H9 (cell line): ENCODE data around the gene SLC17A3. TPM values are rescaled to one million over a fixed set of nuclear protein-coding genes. Genes with fewer than 3 reads are reported as not detected.

ENCODE experiments used
- DNase-seq: peaks from one replicate; pipeline ENCODE4 v3.0.0-alpha.2; 2017
- H2AFZ ChIP-seq: one replicate; pipeline ENCODE4 v1.6.1; 2013; ENCODE audit warnings: mild to moderate bottlenecking, low read length, control low read depth, moderate library complexity
- H2AK5ac ChIP-seq: 2 replicates; pipeline ENCODE4 v1.6.1; 2013; ENCODE audit warnings: low read length, control low read depth, mixed read lengths; ENCODE audit not compliant: insufficient read length
- H2BK120ac ChIP-seq: one replicate; pipeline ENCODE4 v1.6.1; 2013; ENCODE audit warnings: low read depth, mild to moderate bottlenecking, low read length, control low read depth, inconsistent platforms; ENCODE audit not compliant: poor library complexity, severe bottlenecking
- H2BK12ac ChIP-seq: 2 replicates; pipeline ENCODE4 v1.6.1; 2013; ENCODE audit warnings: low read length, control low read depth, mixed read lengths, low read depth; ENCODE audit not compliant: insufficient read length
- H2BK15ac ChIP-seq: 2 replicates; pipeline ENCODE4 v1.6.1; 2013; ENCODE audit warnings: low read depth, low read length, control low read depth
- H2BK20ac ChIP-seq: one replicate; pipeline ENCODE4 v1.6.1; 2013; ENCODE audit warnings: low read depth, mild to moderate bottlenecking, low read length, control low read depth, inconsistent platforms; ENCODE audit not compliant: poor library complexity, severe bottlenecking
- H2BK5ac ChIP-seq: 2 replicates; pipeline ENCODE4 v1.6.1; 2013; ENCODE audit warnings: low read length, control low read depth, mixed read lengths; ENCODE audit not compliant: insufficient read length
- H3K14ac ChIP-seq: 2 replicates; pipeline ENCODE4 v1.6.1; 2013; ENCODE audit warnings: low read length, control low read depth; ENCODE audit not compliant: insufficient read depth
- H3K18ac ChIP-seq: 2 replicates; pipeline ENCODE4 v1.6.1; 2013; ENCODE audit warnings: low read depth, mild to moderate bottlenecking, mixed read lengths, low read length, control low read depth; ENCODE audit not compliant: insufficient read length
- H3K23ac ChIP-seq: 2 replicates; pipeline ENCODE4 v1.6.1; 2013; ENCODE audit warnings: low read length, control low read depth, mixed read lengths, low read depth; ENCODE audit not compliant: insufficient read length
- H3K23me2 ChIP-seq: 2 replicates; pipeline ENCODE4 v1.6.1; 2013; ENCODE audit warnings: low read depth, mild to moderate bottlenecking, mixed read lengths, low read length, control low read depth; ENCODE audit not compliant: insufficient read length, poor library complexity, severe bottlenecking
- H3K27ac ChIP-seq: 2 replicates; pipeline ENCODE4 v1.5.1; 2013; ENCODE audit warnings: low read length, control low read depth, mixed read lengths, low read depth; ENCODE audit not compliant: insufficient read length
- H3K27me3 ChIP-seq: 2 replicates; pipeline ENCODE4 v1.6.1; 2013; ENCODE audit warnings: low read length, control low read depth, inconsistent platforms; ENCODE audit not compliant: insufficient read depth
- H3K4ac ChIP-seq: 2 replicates; pipeline ENCODE4 v1.6.1; 2013; ENCODE audit warnings: low read depth, mild to moderate bottlenecking, control low read depth, inconsistent platforms, low read length, moderate library complexity
- H3K4me1 ChIP-seq: 2 replicates; pipeline ENCODE4 v1.6.1; 2013; ENCODE audit warnings: low read length, control low read depth, inconsistent platforms; ENCODE audit not compliant: insufficient read depth
- H3K4me2 ChIP-seq: 2 replicates; pipeline ENCODE4 v1.6.1; 2013; ENCODE audit warnings: low read length, control low read depth, mixed read lengths; ENCODE audit not compliant: insufficient read length, insufficient read depth
- H3K56ac ChIP-seq: 2 replicates; pipeline ENCODE4 v1.6.1; 2013; ENCODE audit warnings: low read depth, mild to moderate bottlenecking, mixed read lengths, low read length, control low read depth; ENCODE audit not compliant: insufficient read length
- H3K79me1 ChIP-seq: 2 replicates; pipeline ENCODE4 v1.6.1; 2013; ENCODE audit warnings: low read depth, mild to moderate bottlenecking, moderate library complexity, low read length, control low read depth, inconsistent platforms; ENCODE audit not compliant: insufficient read depth, poor library complexity, severe bottlenecking
- H3K79me2 ChIP-seq: 2 replicates; pipeline ENCODE4 v1.6.1; 2013; ENCODE audit warnings: low read length, control low read depth, inconsistent platforms; ENCODE audit not compliant: insufficient read depth
- H3K9ac ChIP-seq: 2 replicates; pipeline ENCODE4 v1.6.1; 2013; ENCODE audit warnings: low read length, control low read depth, mixed read lengths; ENCODE audit not compliant: insufficient read length; ENCODE audit errors: extremely low read depth
- H3K9me3 ChIP-seq: one replicate; pipeline ENCODE4 v1.6.1; 2013; ENCODE audit warnings: low read depth, low read length, inconsistent platforms; ENCODE audit not compliant: control insufficient read depth
- H3T11ph ChIP-seq: one replicate; pipeline ENCODE4 v1.6.1; 2013; ENCODE audit warnings: mild to moderate bottlenecking, low read length, control low read depth, inconsistent platforms
- H4K20me1 ChIP-seq: one replicate; pipeline ENCODE4 v1.6.1; 2013; ENCODE audit not compliant: control insufficient read depth, insufficient read length, insufficient read depth
- H4K5ac ChIP-seq: 2 replicates; pipeline ENCODE4 v1.6.1; 2013; ENCODE audit warnings: low read depth, mild to moderate bottlenecking, mixed read lengths, low read length, control low read depth; ENCODE audit not compliant: insufficient read length
- H4K8ac ChIP-seq: replicated peaks from 2 replicates; pipeline ENCODE4 v1.6.1; 2013; ENCODE audit warnings: low read length, control low read depth, mixed read lengths, low read depth; ENCODE audit not compliant: insufficient read length
- H4K91ac ChIP-seq: 2 replicates; pipeline ENCODE4 v1.6.1; 2013; ENCODE audit warnings: low read depth, mild to moderate bottlenecking, moderate library complexity, mixed read lengths, low read length, control low read depth; ENCODE audit not compliant: insufficient read length
- H3K27ac Mint-ChIP-seq, 3 experiments: 2 replicates in 2 of 3; 3 replicates in 1 of 3; pipeline ENCODE4 v1.8.0; 2020 to 2021; ENCODE audit warnings: mixed read lengths in 3 of 3, mild to moderate bottlenecking in 1 of 3, moderate library complexity in 1 of 3
- H3K27me3 Mint-ChIP-seq: 2 replicates; pipeline ENCODE4 v1.8.0; 2021; ENCODE audit warnings: low read depth, mild to moderate bottlenecking, moderate library complexity, mixed read lengths
- H3K36me3 Mint-ChIP-seq, 3 experiments: 2 replicates in 2 of 3; 3 replicates in 1 of 3; pipeline ENCODE4 v1.8.0; 2020 to 2021; ENCODE audit warnings: low read depth in 3 of 3, mixed read lengths in 3 of 3; ENCODE audit not compliant: insufficient read depth in 1 of 3
- H3K4me1 Mint-ChIP-seq, 2 experiments: 2 replicates each; pipeline ENCODE4 v1.8.0; 2020; ENCODE audit warnings: mixed read lengths in 2 of 2
- H3K4me3 Mint-ChIP-seq, 2 experiments: 2 replicates in 1 of 2; 3 replicates in 1 of 2; pipeline ENCODE4 v1.8.0; 2020 to 2021; ENCODE audit warnings: mild to moderate bottlenecking in 2 of 2, mixed read lengths in 2 of 2, moderate library complexity in 1 of 2
- H3K9me3 Mint-ChIP-seq, 2 experiments: 2 replicates in 1 of 2; 3 replicates in 1 of 2; pipeline ENCODE4 v1.8.0; 2020; ENCODE audit warnings: mild to moderate bottlenecking in 2 of 2, mixed read lengths in 2 of 2, moderate library complexity in 1 of 2
- WGBS: extraction: QIAGEN DNeasy Blood & Tissue Kit; methylation state at CpG from one replicate; pipeline ENCODE4 v1.1.7; 2013; ENCODE audit warnings: missing lambda C conversion rate, low lambda C conversion rate, mixed read lengths; ENCODE audit not compliant: insufficient read length; ENCODE audit errors: extremely low coverage; 5-methylcytosine and 5-hydroxymethylcytosine counted together
- total RNA-seq: library from RNA; stranded (reverse); gene quantifications from 2 replicates; pipeline ENCODE4 v1.2.1, GENCODE V29; 2021
- TF ChIP-seq, protein P1 (sequence below): fragments of 200-600 bp; sonication (generic); conservative IDR thresholded peaks from 3 replicates; pipeline ENCODE4 v1.8.0; 2021; ENCODE audit warnings: antibody characterized with exemption, mild to moderate bottlenecking

SLC17A3 gene
- total RNA-seq, 1 experiment from 2014 or later, result not detected

DNA sequence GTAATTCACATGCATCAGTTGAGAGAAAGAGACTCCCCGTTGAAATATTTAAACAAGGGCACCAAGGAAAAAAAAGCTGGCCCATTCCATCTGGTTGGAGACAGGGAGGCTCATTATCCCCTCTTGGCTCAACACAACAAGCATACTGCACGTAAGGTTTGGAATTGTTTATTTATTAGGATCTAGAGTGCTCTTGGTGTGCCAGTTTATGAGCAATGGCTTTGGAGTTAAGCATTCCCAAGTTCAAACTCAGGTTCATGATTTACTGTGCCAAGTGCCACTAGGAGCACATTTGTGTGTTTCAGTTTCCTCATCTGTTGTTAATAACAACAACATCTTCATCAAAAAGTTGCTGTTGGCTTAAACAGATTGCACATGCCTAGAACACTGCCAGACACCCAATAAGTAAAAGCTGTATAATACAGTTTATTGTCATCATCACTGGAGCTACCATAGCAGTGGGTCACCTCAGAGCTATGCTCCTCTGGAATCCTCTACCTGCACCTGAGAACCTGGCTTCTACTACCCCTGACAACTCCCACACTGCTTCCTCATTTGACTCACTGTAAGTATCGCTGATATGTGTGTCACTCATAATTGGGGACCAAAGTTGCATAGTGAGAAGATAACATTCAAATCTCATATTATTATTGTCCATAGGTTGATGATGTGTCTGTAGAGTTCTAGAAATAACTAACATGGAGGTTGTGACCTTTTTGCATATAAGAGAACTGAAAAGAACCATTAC, 5.4 kb downstream of the SLC17A3 start:
- H4K5ac ChIP-seq, result no peak overlapping the region
- no peaks in the 10 kb centered on the region for H3K79me1 ChIP-seq
- no peaks in the 10 kb centered on the region for H3K4me1 ChIP-seq
- no peak overlapping the region for H4K8ac ChIP-seq
- no peak overlapping the region for H3K4me2 ChIP-seq
- H2BK12ac ChIP-seq, result no peak overlapping the region
- no peak overlapping the region for H3K27ac Mint-ChIP-seq
- no peak overlapping the region for H4K91ac ChIP-seq
- H3K9me3 ChIP-seq, result no peaks in the 10 kb centered on the region
- no peaks in the 10 kb centered on the region for H3K79me2 ChIP-seq
- H2AFZ ChIP-seq, result no peak overlapping the region
- H2BK20ac ChIP-seq, result no peak overlapping the region
- H3K4me1 Mint-ChIP-seq, result no peaks in the 10 kb centered on the region
- no peaks in the 10 kb centered on the region for H4K20me1 ChIP-seq
- H3K23me2 ChIP-seq, result no peaks in the 10 kb centered on the region
- no peaks in the 10 kb centered on the region for H3K9me3 Mint-ChIP-seq
- H3K27me3 ChIP-seq, result no peaks in the 10 kb centered on the region
- TF ChIP-seq, protein P1, sequence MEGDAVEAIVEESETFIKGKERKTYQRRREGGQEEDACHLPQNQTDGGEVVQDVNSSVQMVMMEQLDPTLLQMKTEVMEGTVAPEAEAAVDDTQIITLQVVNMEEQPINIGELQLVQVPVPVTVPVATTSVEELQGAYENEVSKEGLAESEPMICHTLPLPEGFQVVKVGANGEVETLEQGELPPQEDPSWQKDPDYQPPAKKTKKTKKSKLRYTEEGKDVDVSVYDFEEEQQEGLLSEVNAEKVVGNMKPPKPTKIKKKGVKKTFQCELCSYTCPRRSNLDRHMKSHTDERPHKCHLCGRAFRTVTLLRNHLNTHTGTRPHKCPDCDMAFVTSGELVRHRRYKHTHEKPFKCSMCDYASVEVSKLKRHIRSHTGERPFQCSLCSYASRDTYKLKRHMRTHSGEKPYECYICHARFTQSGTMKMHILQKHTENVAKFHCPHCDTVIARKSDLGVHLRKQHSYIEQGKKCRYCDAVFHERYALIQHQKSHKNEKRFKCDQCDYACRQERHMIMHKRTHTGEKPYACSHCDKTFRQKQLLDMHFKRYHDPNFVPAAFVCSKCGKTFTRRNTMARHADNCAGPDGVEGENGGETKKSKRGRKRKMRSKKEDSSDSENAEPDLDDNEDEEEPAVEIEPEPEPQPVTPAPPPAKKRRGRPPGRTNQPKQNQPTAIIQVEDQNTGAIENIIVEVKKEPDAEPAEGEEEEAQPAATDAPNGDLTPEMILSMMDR, result no peak
- no peak overlapping the region for H3K27ac ChIP-seq
- DNase-seq, result no peak
- no peak overlapping the region for H3K23ac ChIP-seq
- no peak overlapping the region for H2BK120ac ChIP-seq
- no peak overlapping the region for H3K4ac ChIP-seq
- H2BK5ac ChIP-seq, result no peak overlapping the region
- H3K14ac ChIP-seq, result no peak overlapping the region
- no CpG with 5 or more reads among the region's 3 CpGs for WGBS
- no peak overlapping the region for H3K18ac ChIP-seq
- H3K36me3 Mint-ChIP-seq, result no peaks in the 10 kb centered on the region
- no peak overlapping the region for H3K56ac ChIP-seq
- H3K4me3 Mint-ChIP-seq, result no peak overlapping the region
- H3K27me3 Mint-ChIP-seq, result no peaks in the 10 kb centered on the region; the same call in none of the 2 replicates
- no peak overlapping the region for H3T11ph ChIP-seq
- H2BK15ac ChIP-seq, result no peak overlapping the region
- no peak overlapping the region for H3K9ac ChIP-seq
- no peak overlapping the region for H2AK5ac ChIP-seq
